GM18951 (cell line): Measurements from ENCODE around the gene ORMDL2.

Source experiments
- POLR2A ChIP-seq: IDR thresholded peaks from 4 replicates; pipeline ENCODE4 v1.6.1; 2011; ENCODE audit warnings: mild to moderate bottlenecking; ENCODE audit not compliant: insufficient read length, insufficient read depth; ENCODE audit errors: extremely low read depth
- in situ Hi-C: fragments of 300-500 bp; cut with MboI; formaldehyde crosslinking; loops from one replicate; pipeline ENCODE4 v1.12.0; 2022; ENCODE audit warnings: low sequenced_read_pairs, mixed read lengths, inconsistent platforms; ENCODE audit not compliant: unreplicated experiment

The ORMDL2 gene

GRCh38 chr12:55817345-55818139 lies at the start of gene ORMDL2, which contains the start of gene SARNP:
Gene ORMDL2 (plus strand): TSS chr12:55818041. CDS start chr12:55819000, 959 bp downstream.
Gene SARNP (minus strand): TSS chr12:55817724. CDS start chr12:55817701, 23 bp downstream.
- peak; percentile 59 for TF ChIP-seq POLR2A
- in situ Hi-C loops: no loop called here

- in situ Hi-C loops: no loop called here
Observed at GRCh38 chr12:55771736-55772135, 46.1 kb upstream of the ORMDL2 start.

GRCh38 chr12:55777856-55778255 lies 40.0 kb upstream of the ORMDL2 start:
- no peak for TF ChIP-seq POLR2A
- in situ Hi-C loops: no loop called here

More at GRCh38 chr12:55771736-55772135, 46.1 kb upstream of the ORMDL2 start:
- no peak for TF ChIP-seq POLR2A

GRCh38 chr12:55780685-55781084 lies 37.2 kb upstream of the ORMDL2 start:
- in situ Hi-C loops: no loop called here
- no peak for TF ChIP-seq POLR2A

GRCh38 chr12:55788546-55788945 lies 29.3 kb upstream of the ORMDL2 start:
- TF ChIP-seq POLR2A: no peak
- in situ Hi-C loops: no loop called here

GRCh38 chr12:55789171-55789570 lies 28.7 kb upstream of the ORMDL2 start:
- in situ Hi-C loops: no loop called here
- TF ChIP-seq POLR2A: no peak

- in situ Hi-C loops: no loop called here
- no peak for TF ChIP-seq POLR2A
Observed at GRCh38 chr12:55789893-55790292, 27.9 kb upstream of the ORMDL2 start.

- in situ Hi-C loops: no loop called here
- TF ChIP-seq POLR2A: no peak
Observed at GRCh38 chr12:55795950-55796349, 21.9 kb upstream of the ORMDL2 start.

- no peak for TF ChIP-seq POLR2A
- in situ Hi-C loops: no loop called here
Observed at GRCh38 chr12:55797068-55797467, 20.8 kb upstream of the ORMDL2 start.

- TF ChIP-seq POLR2A: no peak
- in situ Hi-C loops: no loop called here
Observed at GRCh38 chr12:55797550-55797949, 20.3 kb upstream of the ORMDL2 start.

- in situ Hi-C loops: no loop called here
- TF ChIP-seq POLR2A: no peak
Observed at GRCh38 chr12:55806982-55807381, 10.9 kb upstream of the ORMDL2 start.

- in situ Hi-C loops: no loop called here
- TF ChIP-seq POLR2A: no peak
Observed at GRCh38 chr12:55809274-55809673, 8.6 kb upstream of the ORMDL2 start.

- no peak for TF ChIP-seq POLR2A
- in situ Hi-C loops: no loop called here
Observed at GRCh38 chr12:55812088-55812487, 5.8 kb upstream of the ORMDL2 start.

- no peak for TF ChIP-seq POLR2A
Observed at GRCh38 chr12:55814257-55814656, 3.6 kb upstream of the ORMDL2 start.

More at GRCh38 chr12:55814257-55814656, 3.6 kb upstream of the ORMDL2 start:
- in situ Hi-C loops: no loop called here
